Measurements from ENCODE around the gene UBTFL1. TPM values are rescaled to one million over a fixed set of nuclear protein-coding genes. Genes with fewer than 3 reads are reported as not detected.

Gene UBTFL1
- total RNA-seq, 4 donors from 2014 or later = not detected

DNA sequence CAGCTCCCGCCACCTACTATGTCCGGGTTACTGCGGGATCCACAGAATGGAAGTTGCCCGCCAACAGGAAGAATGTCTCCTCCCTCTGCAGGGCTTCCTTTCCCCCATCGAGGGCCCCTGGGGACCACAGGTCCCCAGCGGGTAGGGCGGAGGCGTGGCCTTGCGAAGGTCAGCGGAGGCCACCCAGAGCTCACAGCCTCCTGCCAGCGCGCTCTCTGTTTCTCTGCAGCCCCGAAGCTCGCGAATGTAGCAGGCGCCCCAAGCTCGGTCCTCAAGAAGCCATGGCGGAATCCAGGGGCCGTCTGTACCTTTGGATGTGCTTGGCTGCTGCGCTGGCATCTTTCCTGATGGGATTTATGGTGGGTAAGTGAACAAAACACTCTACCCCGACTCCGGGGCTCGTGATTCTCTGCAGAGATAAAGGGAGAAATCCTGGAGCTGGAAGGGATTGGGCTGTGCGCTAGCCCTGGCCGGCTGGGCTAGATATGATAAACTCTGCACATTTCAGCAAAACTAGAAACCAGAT, 48.8 kb downstream of the UBTFL1 start, which contains the start of gene NAALAD2:
Gene NAALAD2, plus strand, starts transcription at position 186 of the 526 bp plus-strand sequence. Its CDS starts 96 bp downstream, at position 282.
- no peak for DNase-seq
- Histone ChIP-seq H3K4me3 (peak within 1 kb of the TSS; percentile 19 to 68 (median 45)), H3K27me3 (peaks cover 0 to 30% (median 0%) of the 10 kb centered on the region in 4 donors), H3K4me1 (peaks cover 0 to 14% (median 5%) of the 10 kb centered on the region in 3 donors), H3K9me3 (no peaks in the 10 kb centered on the region), H3K36me3 (no peaks in the 10 kb centered on the region), H3K27ac (peak within 1 kb of the TSS in 1 of 4 donors; percentile 35)
- intact Hi-C loops (cut with DNase I) = no loop called here
- TF ChIP-seq POLR2A (IDR thresholded peaks at IDR 0.05) = no peak
- TF ChIP-seq, protein P1, sequence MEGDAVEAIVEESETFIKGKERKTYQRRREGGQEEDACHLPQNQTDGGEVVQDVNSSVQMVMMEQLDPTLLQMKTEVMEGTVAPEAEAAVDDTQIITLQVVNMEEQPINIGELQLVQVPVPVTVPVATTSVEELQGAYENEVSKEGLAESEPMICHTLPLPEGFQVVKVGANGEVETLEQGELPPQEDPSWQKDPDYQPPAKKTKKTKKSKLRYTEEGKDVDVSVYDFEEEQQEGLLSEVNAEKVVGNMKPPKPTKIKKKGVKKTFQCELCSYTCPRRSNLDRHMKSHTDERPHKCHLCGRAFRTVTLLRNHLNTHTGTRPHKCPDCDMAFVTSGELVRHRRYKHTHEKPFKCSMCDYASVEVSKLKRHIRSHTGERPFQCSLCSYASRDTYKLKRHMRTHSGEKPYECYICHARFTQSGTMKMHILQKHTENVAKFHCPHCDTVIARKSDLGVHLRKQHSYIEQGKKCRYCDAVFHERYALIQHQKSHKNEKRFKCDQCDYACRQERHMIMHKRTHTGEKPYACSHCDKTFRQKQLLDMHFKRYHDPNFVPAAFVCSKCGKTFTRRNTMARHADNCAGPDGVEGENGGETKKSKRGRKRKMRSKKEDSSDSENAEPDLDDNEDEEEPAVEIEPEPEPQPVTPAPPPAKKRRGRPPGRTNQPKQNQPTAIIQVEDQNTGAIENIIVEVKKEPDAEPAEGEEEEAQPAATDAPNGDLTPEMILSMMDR (IDR thresholded peaks at IDR 0.05) = no peak
- 0 to 2% methylated on average over 10 of the region's 25 CpGs for WGBS, 2 donors

DNA sequence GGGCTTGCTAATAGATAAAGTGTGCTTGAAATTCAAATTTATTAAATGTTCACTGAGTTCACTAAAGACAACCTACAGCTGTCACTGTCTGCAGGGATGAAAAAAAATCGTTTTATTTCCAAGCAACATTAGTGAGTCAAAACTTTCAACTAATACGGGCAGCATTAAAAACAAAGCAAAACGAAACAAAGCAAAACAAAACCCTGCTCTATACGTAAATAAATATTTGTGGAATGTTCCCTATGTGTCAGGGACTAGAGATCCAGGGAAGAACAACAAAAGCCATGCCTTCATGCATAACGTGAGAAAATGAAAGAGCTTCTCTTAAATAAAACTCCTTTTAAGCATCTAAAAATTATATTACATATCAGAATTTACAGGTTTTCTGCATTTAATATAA, 49.3 kb downstream of the UBTFL1 start:
- peak overlapping the region in 3 of 4 donors; percentile 41 to 68 (median 49) for H3K4me3 ChIP-seq
- H3K36me3 ChIP-seq = no peaks in the 10 kb centered on the region
- no peak for DNase-seq
- H3K9me3 ChIP-seq = no peaks in the 10 kb centered on the region
- peaks cover 0 to 14% (median 5%) of the 10 kb centered on the region in 3 donors for H3K4me1 ChIP-seq
- 1 to 4% methylated on average over 5 of the region's 5 CpGs for WGBS, 2 donors
- intact Hi-C loops (cut with DNase I) = no loop called here
- peaks cover 0 to 30% (median 0%) of the 10 kb centered on the region in 4 donors for H3K27me3 ChIP-seq
- H3K27ac ChIP-seq = peak overlapping the region in 1 of 4 donors; percentile 35
- TF ChIP-seq, protein P1 (IDR thresholded peaks at IDR 0.05) = no peak
- TF ChIP-seq POLR2A (IDR thresholded peaks at IDR 0.05) = no peak

Small RNA genes lying within 50 kb of the gene (small RNA-seq; reads per million reads assigned to genes)
- gene AP000827.1 = 0 reads per million in 4 donors
- 0 reads per million in 4 donors for gene RF00275

Other genes starting within 250 kb of the UBTFL1 start
- not detected for gene TRIM64B, start 207.5 kb upstream of the UBTFL1 start, total RNA-seq
- not detected for gene TRIM49D1, start 163.7 kb upstream of the UBTFL1 start, total RNA-seq
- gene TRIM49D2, start 161.9 kb upstream of the UBTFL1 start, total RNA-seq = not detected
- not detected for gene TRIM64, start 119.9 kb upstream of the UBTFL1 start, total RNA-seq
- gene TRIM49C, start 54.8 kb upstream of the UBTFL1 start, total RNA-seq = not detected
- gene NAALAD2, start 48.7 kb downstream of the UBTFL1 start, total RNA-seq = 1 to 10 TPM in 1 of 4 donors, under 1 TPM in 2, not detected in 1; 0.44 to 1.1 (median 0.76) TPM
- gene CHORDC1, start 137.1 kb downstream of the UBTFL1 start, total RNA-seq = 10 to 100 TPM; 23.1 to 64.8 (median 36.5) TPM

All from esophagus squamous epithelium (tissue), 5 donors.